ENCODE results near the gene ERLEC1. TPM values are rescaled to one million over a fixed set of nuclear protein-coding genes. Genes with fewer than 3 reads are reported as not detected.
A peak's percentile ranks its signal among the peaks of the same experiment; 100 is the strongest.

Gene ERLEC1
- total RNA-seq, 6 donors from 2014 or later = 50.7 to 200 (median 143) TPM

DNA sequence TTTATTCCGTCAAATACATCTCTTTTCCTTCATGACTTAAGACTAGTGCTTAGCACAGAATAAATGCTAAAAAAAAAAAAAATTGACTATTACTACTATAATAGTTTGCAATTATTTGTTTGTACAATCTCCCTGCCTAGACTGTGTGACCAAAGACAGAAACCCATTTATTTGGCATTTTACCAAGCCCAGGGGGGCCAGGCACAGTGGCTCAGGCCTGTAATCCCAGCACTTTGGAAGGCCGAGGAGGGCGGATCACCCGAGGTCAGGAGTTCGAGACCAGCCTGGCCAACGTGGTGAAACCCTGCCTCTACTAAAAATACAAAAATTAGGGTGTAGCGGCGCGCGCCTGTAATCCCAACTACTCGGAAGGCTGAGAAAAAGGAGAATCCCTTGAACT is 1.5 kb upstream of the ERLEC1 start:
- ATAC-seq (ENCODE audit: low FRiP score in 2 of 2) (no peak), DNase-seq (no peak)
- Histone ChIP-seq H3K4me1 (peaks cover 25 to 64% (median 51%) of the 10 kb centered on the region in 4 donors), H3K4me3 (peak overlapping the region; percentile 71 to 97 (median 80)), H3K27ac (peak overlapping the region in 1 of 4 donors; percentile 92), H3K36me3 (peaks cover 0 to 9% (median 0%) of the 10 kb centered on the region in 4 donors), H3K27me3 (no peaks in the 10 kb centered on the region), H3K9me3 (no peaks in the 10 kb centered on the region)
- TF ChIP-seq POLR2AphosphoS5 (IDR thresholded peaks at IDR 0.05) (no peak), POLR2A (IDR thresholded peaks at IDR 0.05) (no peak), EP300 (IDR thresholded peaks at IDR 0.05) (no peak)
- TF ChIP-seq, protein P1, sequence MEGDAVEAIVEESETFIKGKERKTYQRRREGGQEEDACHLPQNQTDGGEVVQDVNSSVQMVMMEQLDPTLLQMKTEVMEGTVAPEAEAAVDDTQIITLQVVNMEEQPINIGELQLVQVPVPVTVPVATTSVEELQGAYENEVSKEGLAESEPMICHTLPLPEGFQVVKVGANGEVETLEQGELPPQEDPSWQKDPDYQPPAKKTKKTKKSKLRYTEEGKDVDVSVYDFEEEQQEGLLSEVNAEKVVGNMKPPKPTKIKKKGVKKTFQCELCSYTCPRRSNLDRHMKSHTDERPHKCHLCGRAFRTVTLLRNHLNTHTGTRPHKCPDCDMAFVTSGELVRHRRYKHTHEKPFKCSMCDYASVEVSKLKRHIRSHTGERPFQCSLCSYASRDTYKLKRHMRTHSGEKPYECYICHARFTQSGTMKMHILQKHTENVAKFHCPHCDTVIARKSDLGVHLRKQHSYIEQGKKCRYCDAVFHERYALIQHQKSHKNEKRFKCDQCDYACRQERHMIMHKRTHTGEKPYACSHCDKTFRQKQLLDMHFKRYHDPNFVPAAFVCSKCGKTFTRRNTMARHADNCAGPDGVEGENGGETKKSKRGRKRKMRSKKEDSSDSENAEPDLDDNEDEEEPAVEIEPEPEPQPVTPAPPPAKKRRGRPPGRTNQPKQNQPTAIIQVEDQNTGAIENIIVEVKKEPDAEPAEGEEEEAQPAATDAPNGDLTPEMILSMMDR (IDR thresholded peaks at IDR 0.05) = no peak
- 59 to 66% methylated on average over 11 of the region's 11 CpGs for WGBS, 2 donors

DNA sequence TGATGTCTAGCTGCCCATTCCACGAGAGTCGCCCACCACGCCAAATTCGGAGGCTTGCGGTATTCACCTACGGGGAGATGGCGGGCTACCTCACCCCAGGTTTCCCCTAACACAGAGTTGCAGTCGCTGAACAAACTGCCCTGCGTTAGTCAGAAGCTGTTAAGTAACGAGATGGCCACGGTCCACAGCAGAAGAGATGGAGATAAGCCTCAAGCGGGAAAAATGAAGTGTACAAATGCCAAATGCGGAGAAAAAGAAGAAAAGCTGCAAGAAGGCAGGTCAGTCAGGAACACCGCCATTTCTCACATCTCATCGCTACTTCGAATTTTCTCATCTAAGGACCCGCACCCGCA is 516 bp upstream of the ERLEC1 start:
- no peaks in the 10 kb centered on the region for H3K27me3 ChIP-seq
- WGBS, 2 donors = 0 to 1% methylated on average over 18 of the region's 18 CpGs
- H3K36me3 ChIP-seq = peaks cover 0 to 6% (median 0%) of the 10 kb centered on the region in 4 donors
- H3K27ac ChIP-seq = peak overlapping the region; percentile 81 to 92 (median 87)
- ATAC-seq (ENCODE audit: low FRiP score in 2 of 2) = peak; percentile 49 to 65
- peak overlapping the region; percentile 71 to 97 (median 80) for H3K4me3 ChIP-seq
- H3K4me1 ChIP-seq = peaks cover 25 to 64% (median 51%) of the 10 kb centered on the region in 4 donors
- no peaks in the 10 kb centered on the region for H3K9me3 ChIP-seq
- DNase-seq = no peak
- TF ChIP-seq POLR2A (IDR thresholded peaks at IDR 0.05) (no peak), EP300 (IDR thresholded peaks at IDR 0.05) (no peak), POLR2AphosphoS5 (IDR thresholded peaks at IDR 0.05) (no peak)
- TF ChIP-seq, protein P1 (IDR thresholded peaks at IDR 0.05) = no peak

DNA sequence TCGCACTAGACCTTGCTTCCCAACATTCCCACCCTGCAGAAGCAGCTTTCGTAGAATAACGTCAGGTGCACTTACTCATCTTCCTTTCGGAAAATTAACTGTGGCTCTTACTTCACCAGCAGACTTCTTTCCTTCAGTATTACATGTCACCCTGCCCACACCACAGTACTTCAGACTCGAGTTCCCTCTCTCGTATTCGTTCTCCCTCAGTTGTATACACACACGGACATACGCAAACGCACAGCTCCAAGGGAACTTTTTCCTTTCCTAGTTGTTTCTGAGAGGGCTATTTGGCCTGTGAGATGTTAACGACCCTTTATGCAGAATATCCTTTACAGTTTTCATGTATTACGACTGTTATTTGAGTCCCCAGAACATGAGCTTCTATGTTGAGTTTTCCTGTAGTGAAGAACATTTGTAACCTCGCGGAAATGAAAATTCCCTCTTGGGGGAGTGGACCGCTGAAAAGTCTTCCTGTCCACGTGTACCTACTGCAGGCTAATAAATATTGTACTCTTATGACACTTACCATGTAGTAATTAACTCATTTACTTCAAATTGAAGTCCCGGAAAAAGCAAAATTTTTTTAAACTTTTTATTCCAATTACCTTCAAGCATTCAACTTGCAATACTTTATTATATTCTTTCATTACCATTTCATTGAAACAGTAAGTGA is 908 bp downstream of the ERLEC1 start:
- Histone ChIP-seq H3K36me3 (no peaks in the 10 kb centered on the region), H3K27ac (peak overlapping the region; percentile 81 to 92 (median 87)), H3K9me3 (no peaks in the 10 kb centered on the region), H3K27me3 (no peaks in the 10 kb centered on the region), H3K4me3 (peak overlapping the region; percentile 71 to 97 (median 80)), H3K4me1 (peaks cover 25 to 61% (median 47%) of the 10 kb centered on the region in 4 donors)
- DNase-seq = no peak
- ATAC-seq (ENCODE audit: low FRiP score in 2 of 2) = no peak
- 2 to 4% methylated on average over 17 of the region's 17 CpGs for WGBS, 2 donors
- TF ChIP-seq POLR2AphosphoS5 (IDR thresholded peaks at IDR 0.05) (no peak), EP300 (IDR thresholded peaks at IDR 0.05) (no peak), POLR2A (IDR thresholded peaks at IDR 0.05) (no peak)
- TF ChIP-seq, protein P1 (IDR thresholded peaks at IDR 0.05) = no peak

DNA sequence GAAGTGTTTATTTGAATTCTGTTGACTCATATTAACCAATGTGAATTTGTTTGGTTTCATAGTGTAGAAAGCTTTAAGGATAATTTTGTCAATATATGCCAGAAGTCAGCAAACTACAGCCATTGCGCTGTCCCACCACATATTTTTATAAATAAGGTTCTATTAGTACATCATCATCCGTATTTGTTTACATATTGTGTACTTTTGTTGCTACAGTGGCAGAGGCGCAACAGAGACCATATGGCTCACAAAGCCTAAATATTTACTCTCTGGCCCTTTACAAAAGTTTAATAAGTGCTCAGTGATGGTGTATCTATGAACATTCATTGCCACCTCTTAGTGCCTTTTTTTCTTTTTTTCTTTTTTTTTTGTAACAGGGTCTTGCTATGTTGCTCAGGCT is 6.4 kb downstream of the ERLEC1 start:
- no peak overlapping the region for H3K4me3 ChIP-seq
- no peak for DNase-seq
- H3K4me1 ChIP-seq = peaks cover 7 to 29% (median 17%) of the 10 kb centered on the region in 4 donors
- H3K36me3 ChIP-seq = peaks cover 4 to 39% (median 25%) of the 10 kb centered on the region in 4 donors
- ATAC-seq (ENCODE audit: low FRiP score in 2 of 2) = peak in 1 of 2 donors; percentile 46
- peak overlapping the region in 3 of 4 donors; percentile 32 to 55 (median 36) for H3K27ac ChIP-seq
- TF ChIP-seq, protein P1 (IDR thresholded peaks at IDR 0.05) = no peak
- TF ChIP-seq POLR2AphosphoS5 (IDR thresholded peaks at IDR 0.05) (no peak), EP300 (IDR thresholded peaks at IDR 0.05) (no peak), POLR2A (IDR thresholded peaks at IDR 0.05) (no peak)
- no peaks in the 10 kb centered on the region for H3K27me3 ChIP-seq
- H3K9me3 ChIP-seq = no peaks in the 10 kb centered on the region
- WGBS, 2 donors = 64 to 66% methylated on average over 3 of the region's 3 CpGs

Data from upper lobe of left lung (tissue), 6 donors.